Measurements from ENCODE around the gene PPP1R1B.
A peak's percentile ranks its signal among the peaks of the same experiment; 100 is the strongest.

PPP1R1B gene

GRCh38 chr17:39600997-39601597, 25.7 kb upstream of the PPP1R1B start:
- DNase-seq = no peak

- no peak for DNase-seq
Observed at GRCh38 chr17:39601758-39602532, 24.8 kb upstream of the PPP1R1B start.

GRCh38 chr17:39602533-39603303, 24.0 kb upstream of the PPP1R1B start:
- peak; percentile 4 for DNase-seq

GRCh38 chr17:39603304-39604016, 23.3 kb upstream of the PPP1R1B start:
- no peak for DNase-seq

GRCh38 chr17:39604911-39605491, 21.8 kb upstream of the PPP1R1B start:
- no peak for DNase-seq

GRCh38 chr17:39605492-39606433, 21.0 kb upstream of the PPP1R1B start:
- DNase-seq = no peak

GRCh38 chr17:39606434-39607056, 20.2 kb upstream of the PPP1R1B start:
- no peak for DNase-seq

- DNase-seq = no peak
Observed at GRCh38 chr17:39607057-39607850, 19.5 kb upstream of the PPP1R1B start.

- no peak for DNase-seq
Observed at GRCh38 chr17:39607851-39608130, 19.0 kb upstream of the PPP1R1B start, which contains the start of gene NEUROD2. TSS of gene NEUROD2 (minus strand) at chr17:39607920. CDS start at chr17:39606599, 1,321 bp downstream.

- DNase-seq = no peak
Observed at GRCh38 chr17:39608142-39608981, 18.4 kb upstream of the PPP1R1B start.

- no peak for DNase-seq
Observed at GRCh38 chr17:39609416-39610025, 17.2 kb upstream of the PPP1R1B start.

- DNase-seq = no peak
Observed at GRCh38 chr17:39611401-39612112, 15.2 kb upstream of the PPP1R1B start.

- no peak for DNase-seq
Observed at GRCh38 chr17:39612291-39612894, 14.4 kb upstream of the PPP1R1B start.

- DNase-seq = no peak
Observed at GRCh38 chr17:39612935-39613464, 13.8 kb upstream of the PPP1R1B start.

GRCh38 chr17:39614545-39615157, 12.1 kb upstream of the PPP1R1B start:
- no peak for DNase-seq

- DNase-seq = no peak
Observed at GRCh38 chr17:39615434-39615833, 11.3 kb upstream of the PPP1R1B start.

- DNase-seq = no peak
Observed at GRCh38 chr17:39617100-39617445, 9.7 kb upstream of the PPP1R1B start.
